GM10847 (cell line): ENCODE results near the gene ZNF77.

Experiments used
- POLR2A ChIP-seq: IDR thresholded peaks from 2 replicates; pipeline ENCODE4 v1.6.1; 2011; ENCODE audit not compliant: insufficient read length; ENCODE audit errors: extremely low read depth

Gene ZNF77

GRCh38 chr19:2944403-2944774, 382 bp downstream of the ZNF77 start:
- no peak for TF ChIP-seq POLR2A

GRCh38 chr19:2942928-2943640, 1.7 kb downstream of the ZNF77 start:
- TF ChIP-seq POLR2A = no peak

DNA sequence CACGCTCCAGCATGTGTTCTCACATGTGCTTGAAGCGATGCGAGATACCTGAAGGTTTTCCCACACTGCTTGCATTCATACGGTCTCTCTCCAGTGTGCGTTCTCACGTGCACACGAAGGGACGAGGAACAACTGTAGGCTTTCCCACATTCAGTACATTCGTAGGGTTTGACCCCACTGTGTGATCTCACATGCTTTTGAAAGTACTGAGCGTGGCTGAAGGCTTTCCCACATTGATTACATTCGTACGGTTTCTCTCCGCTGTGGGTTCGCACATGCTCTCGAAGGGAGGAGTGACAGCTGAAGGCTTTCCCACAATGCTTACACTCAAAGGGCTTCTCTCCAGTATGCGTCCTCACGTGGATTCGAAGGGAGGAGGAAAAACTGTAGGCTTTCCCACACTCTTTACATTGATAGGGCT, 11.3 kb downstream of the ZNF77 start:
- TF ChIP-seq POLR2A = no peak

DNA sequence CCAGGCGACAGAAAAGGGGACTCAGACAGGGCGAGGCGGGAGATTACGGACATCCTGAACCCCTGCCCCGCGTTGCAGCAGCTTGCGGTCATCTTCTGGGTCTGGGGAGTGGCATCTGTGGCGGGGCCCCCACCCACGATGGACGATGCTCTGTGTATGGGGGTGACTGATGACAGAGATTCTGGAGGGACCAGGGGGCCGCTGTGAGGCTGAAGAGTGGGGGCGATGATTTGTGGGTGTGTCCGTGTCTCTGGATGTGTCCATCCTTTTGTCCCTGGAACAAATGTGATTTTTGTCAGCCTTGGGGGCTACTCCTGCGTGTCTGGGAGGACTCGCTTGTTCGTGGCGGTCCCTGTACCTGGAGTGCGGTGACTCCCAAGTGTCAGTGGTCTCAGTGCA, 17.7 kb downstream of the ZNF77 start:
- no peak for TF ChIP-seq POLR2A

DNA sequence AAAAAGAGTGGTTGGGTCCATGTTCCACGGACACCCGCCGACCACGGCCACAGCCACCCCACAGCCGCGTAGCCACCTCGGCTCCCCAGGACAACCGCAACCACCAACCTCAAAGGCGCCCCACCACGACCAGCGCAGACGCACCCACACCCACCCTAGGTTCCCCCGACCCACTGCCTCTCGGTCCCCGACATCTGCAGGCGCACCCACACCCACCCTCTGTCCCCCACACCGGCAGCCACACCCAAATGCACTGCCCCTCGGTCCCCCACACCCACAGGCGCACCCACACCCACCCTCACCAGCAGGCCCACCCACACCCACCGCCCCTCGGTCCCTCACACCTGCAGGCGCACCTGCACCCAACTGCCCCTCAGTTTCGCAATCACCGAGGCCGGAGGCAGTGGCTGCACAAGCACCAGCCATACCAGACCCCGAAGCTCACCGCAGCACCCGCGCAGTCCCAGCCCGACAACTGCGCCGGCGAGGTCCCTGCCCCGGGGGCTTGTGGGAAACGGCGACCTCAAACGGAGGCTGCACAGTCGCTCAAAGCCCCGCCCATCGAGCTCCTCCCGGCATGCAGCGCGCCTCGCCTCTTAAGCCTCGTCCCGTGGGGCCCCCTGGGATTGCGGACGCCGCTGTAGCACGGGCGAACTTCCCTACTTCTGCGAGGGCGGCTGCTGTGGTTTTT, 18.3 kb downstream of the ZNF77 start:
- TF ChIP-seq POLR2A = no peak

DNA sequence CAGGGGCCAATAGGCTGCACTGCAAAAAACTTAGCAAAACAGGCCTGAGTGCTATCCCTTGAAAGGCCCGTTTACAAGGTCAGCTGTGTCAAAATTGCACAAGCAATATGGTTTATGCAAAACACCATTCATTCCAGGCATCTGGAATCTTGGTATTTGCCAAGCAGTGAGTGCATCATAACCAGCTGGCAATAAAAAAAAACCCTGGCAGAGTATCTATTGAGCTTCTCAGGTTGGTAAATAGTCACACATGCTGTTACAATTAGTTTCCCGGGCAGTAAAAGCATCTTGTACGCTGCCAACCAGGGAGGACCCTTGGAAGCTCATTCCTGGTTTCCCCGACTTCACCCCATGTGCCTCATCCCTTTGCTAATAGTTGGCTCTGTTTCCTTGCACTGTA, 21.3 kb downstream of the ZNF77 start:
- no peak for TF ChIP-seq POLR2A

DNA sequence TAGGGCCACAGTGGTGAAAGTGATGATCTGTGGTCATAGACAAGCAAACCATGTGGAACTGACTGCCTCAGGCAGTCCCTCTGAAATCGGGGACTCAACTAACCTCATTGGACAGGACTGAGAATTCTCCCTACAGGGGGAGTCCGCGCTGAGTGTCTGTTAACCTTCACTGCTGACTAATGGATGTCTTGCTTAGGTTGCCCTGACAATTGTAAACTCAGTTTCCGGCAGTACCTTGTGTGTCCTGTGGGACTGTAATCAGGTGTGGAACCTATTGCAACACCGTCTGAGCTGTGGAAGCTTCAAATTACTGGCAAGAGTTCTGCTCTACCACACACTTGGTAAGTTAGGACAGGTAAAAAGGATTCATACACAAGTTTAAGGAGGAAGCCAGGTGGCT, 21.8 kb downstream of the ZNF77 start:
- TF ChIP-seq POLR2A = no peak

GRCh38 chr19:2917275-2918184, 27.2 kb downstream of the ZNF77 start:
- TF ChIP-seq POLR2A = no peak

GRCh38 chr19:2912306-2912705, 32.5 kb downstream of the ZNF77 start:
- no peak for TF ChIP-seq POLR2A

DNA sequence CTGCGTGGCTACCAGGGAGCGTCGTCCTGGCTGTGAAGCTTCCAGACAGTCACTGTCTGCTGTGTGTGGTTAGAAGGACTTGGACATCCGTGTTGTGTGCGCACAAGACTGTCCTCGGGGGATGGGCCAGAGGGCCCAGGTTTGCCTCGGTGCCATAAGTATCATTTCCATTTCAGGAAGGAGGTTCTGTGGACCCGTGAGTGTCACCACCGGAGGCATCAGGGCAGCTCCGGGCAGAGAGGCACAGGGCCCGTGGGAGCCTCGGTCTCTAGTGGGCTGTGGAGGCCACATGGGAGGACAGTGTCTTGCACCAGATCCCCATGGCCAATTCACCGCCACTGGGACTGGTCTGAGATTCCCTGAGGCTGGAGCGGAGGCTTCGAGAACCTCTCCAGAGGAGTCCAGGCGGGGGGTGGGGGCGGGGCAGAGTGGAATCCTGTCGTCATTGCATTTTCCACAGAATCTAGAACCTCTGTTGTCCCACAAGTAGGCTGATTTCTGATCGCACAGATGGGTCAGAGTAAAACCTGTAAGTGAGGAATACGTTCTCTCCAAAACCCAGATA, 38.1 kb downstream of the ZNF77 start:
- TF ChIP-seq POLR2A = no peak

DNA sequence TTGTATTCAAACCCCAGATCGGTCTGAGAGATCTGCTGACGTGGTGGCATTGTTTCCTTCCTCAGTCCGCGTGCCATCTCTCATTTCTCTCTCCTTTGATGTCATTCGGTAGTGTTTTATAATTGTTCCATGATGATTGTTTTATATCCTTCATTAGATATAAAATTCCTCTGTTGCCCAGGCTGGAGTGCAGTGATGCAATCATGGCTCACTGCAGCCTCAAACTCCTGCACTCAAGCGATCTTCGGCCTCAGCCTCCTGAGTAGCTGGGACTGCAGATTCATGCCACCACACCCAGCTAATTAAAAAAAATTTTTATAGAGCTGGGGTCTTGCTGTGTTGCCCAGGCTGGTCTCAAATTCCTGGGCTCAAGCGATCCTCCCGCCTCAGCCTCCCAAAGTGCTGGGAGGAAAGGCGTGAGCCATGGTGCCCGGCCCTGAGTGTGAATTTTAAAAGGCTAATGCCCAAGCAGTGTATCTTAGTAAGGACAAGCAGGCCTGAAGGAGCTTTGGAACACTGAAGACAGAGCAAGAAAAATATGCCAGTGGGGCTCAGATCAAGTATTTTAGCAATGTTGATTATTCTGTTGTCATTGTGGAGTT, 38.8 kb downstream of the ZNF77 start:
- no peak for TF ChIP-seq POLR2A

DNA sequence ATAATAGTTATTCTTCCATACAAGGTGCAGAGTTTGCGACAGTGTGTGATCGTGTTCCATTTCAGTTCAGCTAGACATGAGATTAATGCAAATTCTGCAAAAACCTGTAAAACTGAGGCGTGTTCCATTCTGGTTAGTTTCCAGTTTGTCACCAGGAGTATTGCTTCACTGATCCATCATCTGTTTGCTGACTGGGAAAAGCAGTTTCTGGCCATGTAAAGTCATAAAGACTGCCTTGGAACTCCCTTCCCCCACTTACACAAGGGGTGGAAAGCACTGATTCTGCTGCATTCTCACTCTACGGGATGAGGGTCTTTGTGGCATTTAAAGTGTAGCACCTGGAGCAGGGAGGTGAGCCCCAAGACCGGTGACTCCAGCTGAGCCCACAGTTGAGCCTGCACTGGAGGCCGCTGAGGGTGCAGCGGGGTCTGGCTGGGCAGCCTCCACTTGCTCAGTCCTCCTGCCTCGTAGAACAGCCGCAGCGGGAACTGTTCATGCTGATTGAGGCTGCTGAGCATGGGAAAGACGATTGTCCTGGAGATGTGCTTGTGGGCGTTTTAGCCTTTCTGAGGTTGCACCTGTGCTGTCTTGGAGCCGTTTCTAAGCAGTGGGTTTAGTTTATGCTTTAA, 42.1 kb downstream of the ZNF77 start:
- no peak for TF ChIP-seq POLR2A

GRCh38 chr19:2900296-2901252, 44.2 kb downstream of the ZNF77 start, which contains the start of gene ZNF57:
TSS of gene ZNF57 (plus strand) at chr19:2900928. CDS start at chr19:2901046, 118 bp downstream.
- peak; percentile 33 for TF ChIP-seq POLR2A
